ENCODE data around the gene JCAD. TPM values are rescaled to one million over a fixed set of nuclear protein-coding genes. Genes with fewer than 3 reads are reported as not detected.

Gene JCAD
- total RNA-seq, 4 donors from 2014 or later: 25.6 to 99.1 (median 49.9) TPM

GRCh38 chr10:30038781-30039536, 20.4 kb downstream of the JCAD start:
- H3K36me3 ChIP-seq: no peaks in the 10 kb centered on the region

GRCh38 chr10:30037620-30038336, 21.6 kb downstream of the JCAD start:
- no peak for DNase-seq
- Histone ChIP-seq H3K9me3 (no peaks in the 10 kb centered on the region), H3K27me3 (no peaks in the 10 kb centered on the region), H3K4me1 (no peaks in the 10 kb centered on the region), H3K27ac (no peak overlapping the region), H3K4me3 (no peak overlapping the region), H3K36me3 (no peaks in the 10 kb centered on the region)
- intact Hi-C loops (cut with DNase I; ENCODE audit: low total_unique reads): no loop called here
- TF ChIP-seq CTCF (IDR thresholded peaks at IDR 0.05): no peak
- TF ChIP-seq POLR2A (IDR thresholded peaks at IDR 0.05): no peak

More at GRCh38 chr10:30038781-30039536, 20.4 kb downstream of the JCAD start:
- peak overlapping the region in 1 of 2 donors; percentile 45 for H3K27ac ChIP-seq
- no peaks in the 10 kb centered on the region for H3K27me3 ChIP-seq
- no peak for DNase-seq
- no peaks in the 10 kb centered on the region for H3K4me1 ChIP-seq
- H3K9me3 ChIP-seq: no peaks in the 10 kb centered on the region
- H3K4me3 ChIP-seq: no peak overlapping the region
- TF ChIP-seq CTCF (IDR thresholded peaks at IDR 0.05): no peak
- no peak for TF ChIP-seq POLR2A (IDR thresholded peaks at IDR 0.05)
- intact Hi-C loops (cut with DNase I; ENCODE audit: low total_unique reads): no loop called here

- TF ChIP-seq POLR2A (IDR thresholded peaks at IDR 0.05): no peak
- TF ChIP-seq CTCF (IDR thresholded peaks at IDR 0.05): no peak
- Histone ChIP-seq H3K4me1 (no peaks in the 10 kb centered on the region), H3K27me3 (no peaks in the 10 kb centered on the region), H3K4me3 (no peak overlapping the region), H3K9me3 (no peaks in the 10 kb centered on the region), H3K36me3 (no peaks in the 10 kb centered on the region), H3K27ac (no peak overlapping the region)
- intact Hi-C loops (cut with DNase I; ENCODE audit: low total_unique reads): no loop called here
- no peak for DNase-seq
Observed at GRCh38 chr10:30036811-30037210, 22.6 kb downstream of the JCAD start.

- TF ChIP-seq CTCF (IDR thresholded peaks at IDR 0.05) (no peak), POLR2A (IDR thresholded peaks at IDR 0.05) (no peak)
- Histone ChIP-seq H3K9me3 (no peaks in the 10 kb centered on the region), H3K4me3 (no peak overlapping the region), H3K4me1 (no peaks in the 10 kb centered on the region), H3K27ac (no peak overlapping the region), H3K27me3 (no peaks in the 10 kb centered on the region), H3K36me3 (no peaks in the 10 kb centered on the region)
- DNase-seq: no peak
- intact Hi-C loops (cut with DNase I; ENCODE audit: low total_unique reads): no loop called here
Observed at GRCh38 chr10:30036341-30036740, 23.0 kb downstream of the JCAD start.

Data from uterus (tissue), 4 donors.